HepG2 (cell line): Measurements from ENCODE around the gene GNPAT. TPM values are rescaled to one million over a fixed set of nuclear protein-coding genes. Genes with fewer than 3 reads are reported as not detected.

Experiments used
- ATAC-seq: fragments of 200-7000 bp; cut with Tn5 transposase; 3 replicates; pipeline ENCODE4 v1.9.1; 2020; ENCODE audit warnings: mild to moderate bottlenecking, moderate library complexity
- BruUV-seq: library from RNA; stranded (reverse); fragments of 400-500 nt; replicated peaks from 2 replicates; lab custom pipeline; 2021; lab: Mats Ljungman, UMichigan
- CTCF ChIA-PET: fragments of 300-600 bp; formaldehyde crosslinking; extraction: SDS; loops from one replicate; lab custom pipeline; 2021; ENCODE audit warnings: low total read pairs, inconsistent platforms, low intra/inter-chr PET ratio; lab: Yijun Ruan, JAX
- POLR2A ChIA-PET: fragments of 350-600 bp; sonication (Branson Sonifier 250); formaldehyde crosslinking; loops from one replicate; lab custom pipeline; 2020; ENCODE audit warnings: antibody characterized with exemption, inconsistent platforms; lab: Yijun Ruan, JAX
- DNase-seq: peaks from one replicate; pipeline ENCODE4 v3.0.0-alpha.2; 2015; ENCODE audit warnings: low spot score
- FAIRE-seq: peaks from 3 replicates; lab custom pipeline; 2011; peaks lifted over from hg19 to GRCh38; lab: Jason Lieb, UNC
- H2AFZ ChIP-seq: one replicate; pipeline ENCODE4 v1.6.1; 2011; ENCODE audit warnings: low read length, inconsistent platforms
- H3K27ac ChIP-seq: fragments of 300-600 bp; 3 replicates; pipeline ENCODE4 v1.8.0; 2011; ENCODE audit warnings: mixed run types, mild to moderate bottlenecking, mixed read lengths, low read length, inconsistent platforms; ENCODE audit not compliant: insufficient read depth; ENCODE audit errors: extremely low read length
- H3K27me3 ChIP-seq, 2 experiments: fragments of 200-600 bp in 1 of 2; 2 replicates in 1 of 2; 3 replicates in 1 of 2; pipeline versions ENCODE4 v1.6.0 to v1.8.0; 2011; ENCODE audit warnings: low read length in 2 of 2, mild to moderate bottlenecking in 2 of 2, moderate library complexity in 2 of 2, inconsistent platforms in 1 of 2; ENCODE audit not compliant: insufficient read depth in 2 of 2, control insufficient read depth in 1 of 2
- H3K36me3 ChIP-seq, 2 experiments: fragments of 200-600 bp in 1 of 2; replicated peaks in 1 of 2; 2 replicates in 1 of 2; 3 replicates in 1 of 2; pipeline versions ENCODE4 v1.5.1 to v1.8.0; 2011; ENCODE audit warnings: low read length in 2 of 2, inconsistent platforms in 1 of 2; ENCODE audit not compliant: insufficient read depth in 2 of 2, control insufficient read depth in 1 of 2
- H3K4me1 ChIP-seq: 2 replicates; pipeline ENCODE4 v1.5.1; 2012; ENCODE audit warnings: low read length, inconsistent platforms; ENCODE audit not compliant: insufficient read depth
- H3K4me2 ChIP-seq: 2 replicates; pipeline ENCODE4 v1.6.0; 2011; ENCODE audit warnings: low read depth, low read length, inconsistent platforms
- H3K4me3 ChIP-seq, 3 experiments: fragments of 200-600 bp in 1 of 3; sonication (generic), shearing (Covaris generic) in 1 of 3; replicated peaks in 1 of 3; 2 replicates each; pipeline ENCODE4 v1.5.1; 2011 to 2016; ENCODE audit warnings: low read length in 3 of 3, inconsistent platforms in 2 of 3, low read depth in 2 of 3, mild to moderate bottlenecking in 2 of 3, control low read depth in 1 of 3, mixed read lengths in 1 of 3; ENCODE audit not compliant: insufficient read depth in 1 of 3
- H3K79me2 ChIP-seq: one replicate; pipeline ENCODE4 v1.6.1; 2011; ENCODE audit warnings: low read length, inconsistent platforms; ENCODE audit not compliant: insufficient read depth
- H3K9ac ChIP-seq: 2 replicates; pipeline ENCODE4 v1.6.0; 2011; ENCODE audit warnings: mild to moderate bottlenecking, low read depth, low read length, inconsistent platforms; ENCODE audit not compliant: insufficient read depth
- H3K9me3 ChIP-seq: 2 replicates; pipeline ENCODE4 v1.5.1; 2012; ENCODE audit warnings: mild to moderate bottlenecking, low read length
- H4K20me1 ChIP-seq: 2 replicates; pipeline ENCODE4 v1.6.0; 2011; ENCODE audit warnings: inconsistent platforms, mild to moderate bottlenecking, low read length, moderate library complexity; ENCODE audit not compliant: insufficient read depth
- HIC2 ChIP-seq: sonication (generic); formaldehyde crosslinking; IDR thresholded peaks from 2 replicates; pipeline ENCODE4 v1.9.0; 2022; ENCODE audit warnings: low read depth, missing genetic modification reagents
- NR2F6 ChIP-seq, 2 experiments: IDR thresholded peaks; 2 replicates each; pipeline ENCODE4 v1.6.1; 2016; ENCODE audit warnings: antibody characterized with exemption in 1 of 2, mild to moderate bottlenecking in 1 of 2
- POLR2G ChIP-seq: fragments of 200-400 bp; formaldehyde crosslinking; IDR thresholded peaks from 2 replicates; pipeline ENCODE4 v1.6.1; 2018; ENCODE audit warnings: mild to moderate bottlenecking, low read depth, low read length, moderate library complexity
- RORA ChIP-seq: sonication (generic); formaldehyde crosslinking; IDR thresholded peaks from 2 replicates; pipeline ENCODE4 v1.5.0; 2020; ENCODE audit warnings: mild to moderate bottlenecking, missing genetic modification reagents, moderate library complexity
- TFAP4 ChIP-seq: sonication (generic); IDR thresholded peaks from 2 replicates; pipeline ENCODE4 v1.6.1; 2016; ENCODE audit warnings: low read depth, borderline replicate concordance
- ZBTB37 ChIP-seq: sonication (generic); formaldehyde crosslinking; IDR thresholded peaks from 2 replicates; pipeline ENCODE4 v1.4.0; 2020; ENCODE audit warnings: mild to moderate bottlenecking, missing genetic modification reagents
- ZMYM3 ChIP-seq: sonication (generic); formaldehyde crosslinking; IDR thresholded peaks from 2 replicates; pipeline ENCODE4 v1.5.1; 2020; ENCODE audit warnings: mild to moderate bottlenecking, missing genetic modification reagents
- ZNF770 ChIP-seq: sonication (generic); formaldehyde crosslinking; IDR thresholded peaks from 2 replicates; pipeline ENCODE4 v1.5.0; 2020; ENCODE audit warnings: mild to moderate bottlenecking, missing genetic modification reagents
- WGBS: methylation state at CpG from one replicate; pipeline ENCODE4 v1.1.6; 2017; ENCODE audit warnings: low lambda C conversion rate; 5-methylcytosine and 5-hydroxymethylcytosine counted together
- in situ Hi-C: cut with HindIII; loops from 2 replicates; pipeline ENCODE4 v1.10.0; 2017; ENCODE audit warnings: low pct_unique_long_range_greater_than_20kb; ENCODE audit not compliant: extremely low pct_ligation_motif_present
- intact Hi-C: fragments of 100-400 bp; cut with micrococcal nuclease; formaldehyde crosslinking; loops from one replicate; pipeline ENCODE4 v1.10.0; 2022; ENCODE audit not compliant: unreplicated experiment
- polyA plus RNA-seq, 8 experiments: library from polyadenylated mRNA; depleted of rRNA in 3 of 8; stranded (reverse) in 7 of 8; unstranded in 1 of 8; fragments of >200 nt; fragmentation: Illumina TruSeq in 4 of 8; extraction: Trizol in 4 of 8; gene quantifications; 2 replicates each; pipeline versions ENCODE4 v1.2.1 to v1.2.3, GENCODE V29; 2011 to 2016; ENCODE audit warnings: low read depth in 4 of 8, missing spikeins in 1 of 8, mixed read lengths in 1 of 8; ENCODE audit not compliant: insufficient read depth in 1 of 8
- total RNA-seq, 5 experiments: library from RNA; depleted of rRNA; stranded (reverse); fragments of >200 nt; fragmentation: Illumina TruSeq; extraction: Trizol; gene quantifications; 2 replicates each; pipeline ENCODE4 v1.2.3, GENCODE V29; 2016; ENCODE audit warnings: low read depth in 1 of 5

GNPAT gene
- total and polyA plus RNA-seq, 2 of the 13 experiments (the other 11 are each of a cell fraction or from before 2014, with no cell fraction given): 58.3 to 114 TPM

GRCh38 chr1:231235526-231236207, 5.3 kb upstream of the GNPAT start:
- Histone ChIP-seq H3K27me3 (no peaks in the 10 kb centered on the region; a peak in 1 of 5 replicates), H3K36me3 (peaks cover 2 to 5% of the 10 kb centered on the region in 2 experiments; a peak in 3 of 5 replicates), H3K4me2 (peak overlapping the region; percentile 59; the same call in 1 of the 2 replicates), H3K27ac (peak overlapping the region; percentile 98), H3K9ac (no peak overlapping the region; the same call in 1 of the 2 replicates), H3K9me3 (no peaks in the 10 kb centered on the region), H3K4me3 (no peak overlapping the region), H4K20me1 (no peaks in the 10 kb centered on the region), H3K79me2 (peaks cover 30% of the 10 kb centered on the region), H3K4me1 (peaks cover 89% of the 10 kb centered on the region), H2AFZ (no peak overlapping the region)
- intact Hi-C loops: no loop called here
- in situ Hi-C loops: no loop called here
- ATAC-seq (no peak), FAIRE-seq (no peak), DNase-seq (no peak)
- CTCF ChIA-PET: no interaction called here
- POLR2A ChIA-PET: interaction anchor here (1.4 to 4.0 kb wide), 3 partner anchors 15 to 522 kb away, joined by 3 to 47 read pairs (median 7); partner anchors contain the start of genes AGT and C1orf198
- TF ChIP-seq HIC2 (CRISPR knock-in tag) (peak; percentile 38; the same call in 1 of the 2 replicates), NR2F6 (IDR thresholded peaks at IDR 0.05) (no peak), NR2F6 (CRISPR knock-in tag; IDR thresholded peaks at IDR 0.05) (no peak), ZMYM3 (CRISPR knock-in tag) (peak; percentile 38; the same call in 1 of the 2 replicates), POLR2G (0 out of 2 replicates have a peak, but pooled peaks have one; percentile 24), TFAP4 (peak; percentile 72; the same call in 1 of the 2 replicates), RORA (CRISPR knock-in tag) (no peak), ZNF770 (CRISPR knock-in tag) (peak; percentile 95), ZBTB37 (CRISPR knock-in tag) (peak; percentile 65; the same call in 1 of the 2 replicates)
- 91% methylated on average over 3 of the region's 3 CpGs for WGBS
- no TSS peak for BruUV-seq
